GM12865 (cell line): ENCODE measurements around the gene ATP8A1.
"Not testable (repeated sequence)": the region's sequence is repeated elsewhere in the genome, so short reads cannot be mapped to it uniquely, and the experiment has no call there.

ENCODE experiments used
- DNase-seq: peaks from one replicate; pipeline ENCODE4 v3.0.0; 2010; ENCODE audit warnings: low read depth
- H3K4me3 ChIP-seq: 2 replicates; pipeline ENCODE4 v1.5.1; 2011; ENCODE audit warnings: mild to moderate bottlenecking, low read depth, low read length, control low read depth
- TF ChIP-seq, protein P1 (sequence below): IDR thresholded peaks from 2 replicates; pipeline ENCODE4 v1.5.1; 2011; ENCODE audit warnings: low read length, control low read depth, low read depth, inconsistent platforms; ENCODE audit not compliant: insufficient read depth; ENCODE audit errors: missing control alignments

Gene ATP8A1

DNA sequence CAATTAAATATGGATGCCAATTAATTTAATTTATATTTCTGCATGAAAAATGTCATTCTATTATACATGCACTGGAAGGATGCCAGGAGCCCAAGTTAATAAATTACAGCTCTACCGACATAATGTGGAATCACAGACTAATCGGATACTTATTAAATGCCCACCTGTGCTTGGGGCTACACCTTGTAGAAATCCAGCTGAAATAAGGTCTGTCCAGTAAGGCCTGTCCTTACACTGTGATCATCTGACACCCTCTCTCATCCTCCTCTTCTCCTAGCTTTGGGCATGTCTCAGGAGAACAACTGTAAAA is 265.6 kb downstream of the ATP8A1 start:
- DNase-seq: no peak
- no peak overlapping the region for H3K4me3 ChIP-seq
- TF ChIP-seq, protein P1, sequence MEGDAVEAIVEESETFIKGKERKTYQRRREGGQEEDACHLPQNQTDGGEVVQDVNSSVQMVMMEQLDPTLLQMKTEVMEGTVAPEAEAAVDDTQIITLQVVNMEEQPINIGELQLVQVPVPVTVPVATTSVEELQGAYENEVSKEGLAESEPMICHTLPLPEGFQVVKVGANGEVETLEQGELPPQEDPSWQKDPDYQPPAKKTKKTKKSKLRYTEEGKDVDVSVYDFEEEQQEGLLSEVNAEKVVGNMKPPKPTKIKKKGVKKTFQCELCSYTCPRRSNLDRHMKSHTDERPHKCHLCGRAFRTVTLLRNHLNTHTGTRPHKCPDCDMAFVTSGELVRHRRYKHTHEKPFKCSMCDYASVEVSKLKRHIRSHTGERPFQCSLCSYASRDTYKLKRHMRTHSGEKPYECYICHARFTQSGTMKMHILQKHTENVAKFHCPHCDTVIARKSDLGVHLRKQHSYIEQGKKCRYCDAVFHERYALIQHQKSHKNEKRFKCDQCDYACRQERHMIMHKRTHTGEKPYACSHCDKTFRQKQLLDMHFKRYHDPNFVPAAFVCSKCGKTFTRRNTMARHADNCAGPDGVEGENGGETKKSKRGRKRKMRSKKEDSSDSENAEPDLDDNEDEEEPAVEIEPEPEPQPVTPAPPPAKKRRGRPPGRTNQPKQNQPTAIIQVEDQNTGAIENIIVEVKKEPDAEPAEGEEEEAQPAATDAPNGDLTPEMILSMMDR: no peak

DNA sequence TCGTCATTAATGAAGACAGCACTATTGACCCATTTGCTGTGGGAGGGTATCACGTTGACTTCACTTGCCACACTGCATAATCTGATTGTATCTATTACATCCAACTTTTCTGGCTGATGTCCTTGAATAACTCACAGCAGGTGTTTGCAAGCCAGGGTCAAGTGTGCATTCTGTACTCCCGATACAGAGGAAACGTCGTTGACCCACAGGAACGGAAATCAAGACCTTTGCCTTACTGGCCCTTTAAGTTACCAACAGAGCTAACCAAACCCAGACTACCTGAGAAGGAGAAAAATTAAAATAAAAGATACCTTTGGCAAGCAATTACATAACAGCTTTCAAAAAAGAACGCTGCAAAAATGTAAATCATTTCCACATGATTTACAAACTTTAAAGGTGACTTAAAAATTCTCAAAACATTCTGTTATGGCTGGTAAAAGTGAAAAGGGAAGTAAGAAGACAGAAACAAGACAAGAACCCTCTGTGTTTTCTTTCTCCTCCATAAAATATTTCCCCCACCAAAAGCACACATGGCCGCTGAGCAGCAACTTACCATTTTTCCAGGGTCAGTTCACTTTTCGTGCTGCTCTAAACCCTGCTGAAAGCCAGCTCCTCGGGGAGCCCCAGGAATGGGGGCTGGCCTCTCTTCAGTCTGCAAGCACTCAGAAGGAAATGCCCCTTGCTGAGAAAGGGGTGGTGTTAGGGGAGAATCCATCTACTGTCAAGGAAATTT is 266.1 kb downstream of the ATP8A1 start:
- TF ChIP-seq, protein P1: no peak
- peak; percentile 30 for DNase-seq
- H3K4me3 ChIP-seq: no peak overlapping the region; the same call in 1 of the 2 replicates

DNA sequence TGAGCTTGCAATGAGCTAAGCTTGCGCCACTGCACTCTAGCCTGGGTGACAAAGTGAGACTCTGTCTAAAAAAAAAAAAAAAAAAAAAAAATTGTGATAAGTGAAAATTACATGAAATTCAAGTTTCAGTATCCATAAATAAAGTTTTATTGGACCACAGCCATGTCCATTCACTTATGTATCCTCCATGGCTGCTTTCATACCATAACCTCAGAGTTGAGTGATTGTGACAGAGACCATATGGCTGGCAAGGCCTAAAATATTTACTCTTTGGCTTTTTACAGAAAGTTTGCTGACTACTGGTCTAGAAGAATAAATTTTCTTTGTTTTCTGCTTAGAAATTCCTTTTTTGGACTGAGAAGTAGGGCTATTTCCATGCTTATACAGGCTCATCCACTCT is 271.4 kb downstream of the ATP8A1 start:
- no peak overlapping the region for H3K4me3 ChIP-seq
- TF ChIP-seq, protein P1: no peak
- DNase-seq: no peak

DNA sequence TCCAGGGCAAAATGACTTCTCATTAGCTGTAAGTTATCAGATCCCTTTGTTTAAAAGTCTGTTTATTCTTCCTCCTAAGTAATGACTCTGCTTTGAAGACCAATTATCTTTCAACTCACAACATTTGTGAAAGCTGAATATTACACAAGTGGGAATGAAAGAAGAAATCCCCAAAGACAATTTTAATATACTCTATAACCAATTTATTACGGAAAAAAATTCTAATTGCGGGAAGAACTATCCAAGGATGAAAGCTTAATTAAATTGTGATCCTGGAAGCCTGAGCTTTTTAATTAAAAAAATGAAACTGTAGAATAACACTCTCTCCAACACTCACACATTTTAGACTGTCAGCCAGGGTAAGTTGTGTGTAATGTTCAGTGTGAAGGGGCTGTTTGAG is 275.2 kb downstream of the ATP8A1 start:
- no peak overlapping the region for H3K4me3 ChIP-seq
- TF ChIP-seq, protein P1: no peak
- no peak for DNase-seq

DNA sequence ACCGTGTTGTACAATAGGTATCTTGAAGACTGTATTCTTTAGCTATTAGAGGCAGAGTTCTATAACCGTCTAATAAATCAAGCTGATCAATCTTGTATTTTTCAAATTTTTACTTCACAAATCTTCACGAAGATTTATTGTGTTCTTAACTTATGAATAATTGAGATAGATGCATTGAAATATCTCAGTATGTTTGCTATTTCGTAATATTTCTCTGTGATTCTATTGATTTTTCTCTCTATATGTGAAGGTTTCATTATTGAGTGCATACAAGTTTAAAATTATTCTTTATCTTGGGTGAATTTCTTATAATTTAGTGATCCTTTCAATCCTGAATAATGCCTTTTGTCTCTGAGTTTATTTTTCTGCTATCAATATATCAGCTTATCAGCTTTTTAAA is 279.4 kb downstream of the ATP8A1 start:
- no peak for DNase-seq
- TF ChIP-seq, protein P1: no peak
- H3K4me3 ChIP-seq: no peak overlapping the region

DNA sequence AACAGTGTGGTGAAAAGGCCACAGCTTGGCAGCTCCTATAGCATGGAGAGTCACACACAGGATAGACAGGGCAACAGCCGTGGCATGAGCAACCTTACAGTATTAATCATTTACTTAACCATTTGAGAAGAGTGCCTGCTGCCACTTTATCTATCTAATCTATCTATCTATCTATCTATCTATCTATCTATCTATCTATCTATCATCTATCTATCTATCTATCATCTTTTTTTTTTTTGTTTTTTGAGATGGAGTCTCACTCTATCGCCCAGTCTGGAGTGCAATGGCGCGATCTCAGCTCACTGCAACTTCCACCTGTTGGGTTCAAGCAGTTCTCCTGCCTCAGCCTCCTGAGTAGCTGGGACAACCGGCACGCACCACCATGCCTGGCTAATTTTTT is 284.6 kb downstream of the ATP8A1 start:
- H3K4me3 ChIP-seq, DNase-seq: not testable (repeated sequence)

DNA sequence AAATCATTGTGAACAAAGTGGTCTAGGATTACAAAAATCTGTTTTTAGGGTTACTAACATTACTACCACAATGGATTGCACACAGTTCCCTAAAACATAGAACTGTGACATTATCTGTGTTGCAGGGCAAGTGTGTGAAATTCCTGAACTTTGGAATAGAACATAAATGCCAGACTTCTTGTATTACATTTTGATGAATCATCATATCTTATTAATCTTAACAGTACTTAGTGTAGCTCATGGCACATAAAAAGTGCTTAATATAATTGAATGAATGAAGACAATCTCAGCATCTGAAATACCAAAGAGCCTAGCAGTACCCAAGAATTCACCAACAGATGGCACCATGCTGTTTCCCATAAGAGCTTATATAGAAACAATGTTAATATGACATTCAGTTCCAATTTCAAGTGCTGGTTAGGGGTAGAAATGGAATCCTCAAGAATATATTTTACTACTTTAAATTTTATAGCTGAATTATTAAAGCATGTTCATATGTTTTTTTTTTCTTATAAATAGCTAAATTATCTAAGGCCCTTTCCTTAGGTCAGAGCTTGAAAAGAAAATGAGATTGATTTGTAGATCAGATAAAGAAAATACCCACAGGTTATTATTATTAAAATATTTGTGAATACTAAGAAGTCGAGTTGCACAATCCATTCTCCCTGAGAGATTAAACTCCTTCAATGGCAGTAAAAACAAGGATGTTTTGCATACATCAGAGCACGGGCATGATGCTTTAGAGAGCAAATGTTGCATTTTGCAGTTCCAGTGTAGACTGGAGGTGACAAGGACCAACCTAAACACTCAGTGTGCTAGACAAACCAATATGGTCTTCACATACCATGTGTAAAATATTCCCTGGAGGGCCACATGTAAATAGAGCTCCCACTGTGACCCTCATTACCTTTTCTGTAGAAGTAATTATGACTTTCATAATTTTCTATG is 285.3 kb downstream of the ATP8A1 start:
- H3K4me3 ChIP-seq: no peak overlapping the region
- peak; percentile 75 for DNase-seq
- TF ChIP-seq, protein P1: peak; percentile 53
